ENCODE results near the gene PTH2R.
"Not testable (repeated sequence)": the region's sequence is repeated elsewhere in the genome, so short reads cannot be mapped to it uniquely, and the experiment has no call there.

PTH2R gene

GRCh38 chr2:208525165-208525564, 118.6 kb downstream of the PTH2R start:
- not testable (repeated sequence) for H3K9ac ChIP-seq (ENCODE audit: low read length); H2AFZ ChIP-seq (ENCODE audit: insufficient read depth, low read length, poor library complexity); H3K27me3 ChIP-seq (ENCODE audit: insufficient read depth, low read length); H3K9me3 ChIP-seq (ENCODE audit: insufficient read depth, low read depth, low read length); H4K8ac ChIP-seq (ENCODE audit: low read depth, low read length); H3K4ac ChIP-seq (ENCODE audit: low read depth, low read length); H3K18ac ChIP-seq (ENCODE audit: low read length); H2BK12ac ChIP-seq (ENCODE audit: low read length); DNase-seq; H3K14ac ChIP-seq (ENCODE audit: low read length); H3K4me1 ChIP-seq (ENCODE audit: control insufficient read depth in 1 of 2, insufficient read depth in 2 of 2, low read length in 2 of 2); H2BK5ac ChIP-seq (ENCODE audit: low read depth, low read length, poor library complexity); H3K27ac ChIP-seq (ENCODE audit: low read depth, low read length); H3K23ac ChIP-seq (ENCODE audit: low read length); H3K4me2 ChIP-seq (ENCODE audit: low read length); H3K36me3 ChIP-seq (ENCODE audit: control insufficient read depth in 1 of 2, insufficient read depth in 2 of 2, low read length in 2 of 2); H2AK5ac ChIP-seq (ENCODE audit: low read length); H4K91ac ChIP-seq (ENCODE audit: low read depth, low read length); H2BK120ac ChIP-seq (ENCODE audit: insufficient read depth, low read length, poor library complexity); H3K4me3 ChIP-seq (ENCODE audit: low read depth, low read length); H3K79me1 ChIP-seq (ENCODE audit: low read length); H3K79me2 ChIP-seq (ENCODE audit: control insufficient read depth, insufficient read depth, low read length, poor library complexity); H4K12ac ChIP-seq (ENCODE audit: low read depth, low read length)
- WGBS (ENCODE audit: extremely low coverage, insufficient coverage, insufficient read length), result no CpG with 5 or more reads among the region's 6 CpGs

GRCh38 chr2:208529796-208530195, 123.2 kb downstream of the PTH2R start:
- H3K23ac ChIP-seq (ENCODE audit: low read length), result no peak overlapping the region
- H3K4me1 ChIP-seq (ENCODE audit: control insufficient read depth in 1 of 2, insufficient read depth in 2 of 2, low read length in 2 of 2), result no peaks in the 10 kb centered on the region
- no peak for DNase-seq
- no peak overlapping the region for H4K91ac ChIP-seq (ENCODE audit: low read depth, low read length)
- no peak overlapping the region for H3K14ac ChIP-seq (ENCODE audit: low read length)
- no peak overlapping the region for H3K4me3 ChIP-seq (ENCODE audit: low read depth, low read length)
- H3K9me3 ChIP-seq (ENCODE audit: insufficient read depth, low read depth, low read length), result peaks cover 3% of the 10 kb centered on the region
- no peaks in the 10 kb centered on the region for H3K79me1 ChIP-seq (ENCODE audit: low read length)
- no peak overlapping the region for H3K18ac ChIP-seq (ENCODE audit: low read length)
- no peaks in the 10 kb centered on the region for H3K36me3 ChIP-seq (ENCODE audit: control insufficient read depth in 1 of 2, insufficient read depth in 2 of 2, low read length in 2 of 2)
- no peak overlapping the region for H2AK5ac ChIP-seq (ENCODE audit: low read length)
- H3K9ac ChIP-seq (ENCODE audit: low read length), result no peak overlapping the region
- H2AFZ ChIP-seq (ENCODE audit: insufficient read depth, low read length, poor library complexity), result no peak overlapping the region
- H3K4ac ChIP-seq (ENCODE audit: low read depth, low read length), result no peak overlapping the region
- WGBS (ENCODE audit: extremely low coverage, insufficient coverage, insufficient read length), result no CpG with 5 or more reads among the region's 5 CpGs
- no peak overlapping the region for H4K12ac ChIP-seq (ENCODE audit: low read depth, low read length)
- H3K79me2 ChIP-seq (ENCODE audit: control insufficient read depth, insufficient read depth, low read length, poor library complexity), result no peaks in the 10 kb centered on the region
- H2BK5ac ChIP-seq (ENCODE audit: low read depth, low read length, poor library complexity), result no peak overlapping the region
- no peak overlapping the region for H2BK120ac ChIP-seq (ENCODE audit: insufficient read depth, low read length, poor library complexity)
- H2BK12ac ChIP-seq (ENCODE audit: low read length), result no peak overlapping the region
- H4K8ac ChIP-seq (ENCODE audit: low read depth, low read length), result no peak overlapping the region
- no peaks in the 10 kb centered on the region for H3K27me3 ChIP-seq (ENCODE audit: insufficient read depth, low read length)
- H3K27ac ChIP-seq (ENCODE audit: low read depth, low read length), result no peak overlapping the region
- no peak overlapping the region for H3K4me2 ChIP-seq (ENCODE audit: low read length)

GRCh38 chr2:208531361-208531760, 124.8 kb downstream of the PTH2R start:
- Histone ChIP-seq H3K18ac (ENCODE audit: low read length) (no peak overlapping the region), H3K4me2 (ENCODE audit: low read length) (no peak overlapping the region), H3K23ac (ENCODE audit: low read length) (no peak overlapping the region), H2BK5ac (ENCODE audit: low read depth, low read length, poor library complexity) (no peak overlapping the region), H2AFZ (ENCODE audit: insufficient read depth, low read length, poor library complexity) (no peak overlapping the region), H2AK5ac (ENCODE audit: low read length) (no peak overlapping the region), H4K91ac (ENCODE audit: low read depth, low read length) (no peak overlapping the region), H2BK120ac (ENCODE audit: insufficient read depth, low read length, poor library complexity) (no peak overlapping the region), H3K9ac (ENCODE audit: low read length) (no peak overlapping the region), H3K4me1 (ENCODE audit: control insufficient read depth in 1 of 2, insufficient read depth in 2 of 2, low read length in 2 of 2) (no peaks in the 10 kb centered on the region), H4K12ac (ENCODE audit: low read depth, low read length) (no peak overlapping the region), H3K4me3 (ENCODE audit: low read depth, low read length) (no peak overlapping the region), H3K9me3 (ENCODE audit: insufficient read depth, low read depth, low read length) (peaks cover 6% of the 10 kb centered on the region), H3K36me3 (ENCODE audit: control insufficient read depth in 1 of 2, insufficient read depth in 2 of 2, low read length in 2 of 2) (no peaks in the 10 kb centered on the region), H3K4ac (ENCODE audit: low read depth, low read length) (no peak overlapping the region), H3K79me2 (ENCODE audit: control insufficient read depth, insufficient read depth, low read length, poor library complexity) (no peaks in the 10 kb centered on the region), H3K27ac (ENCODE audit: low read depth, low read length) (no peak overlapping the region), H3K79me1 (ENCODE audit: low read length) (no peaks in the 10 kb centered on the region), H3K27me3 (ENCODE audit: insufficient read depth, low read length) (no peaks in the 10 kb centered on the region), H4K8ac (ENCODE audit: low read depth, low read length) (no peak overlapping the region), H2BK12ac (ENCODE audit: low read length) (no peak overlapping the region), H3K14ac (ENCODE audit: low read length) (no peak overlapping the region)
- WGBS (ENCODE audit: extremely low coverage, insufficient coverage, insufficient read length), result no CpG with 5 or more reads among the region's 3 CpGs
- no peak for DNase-seq

GRCh38 chr2:208535578-208535977, 129.0 kb downstream of the PTH2R start:
- not testable (repeated sequence) for H3K27me3 ChIP-seq (ENCODE audit: insufficient read depth, low read length); H3K14ac ChIP-seq (ENCODE audit: low read length); H3K79me1 ChIP-seq (ENCODE audit: low read length); H3K4ac ChIP-seq (ENCODE audit: low read depth, low read length); H3K4me2 ChIP-seq (ENCODE audit: low read length); H2BK5ac ChIP-seq (ENCODE audit: low read depth, low read length, poor library complexity); H2AK5ac ChIP-seq (ENCODE audit: low read length); H3K18ac ChIP-seq (ENCODE audit: low read length); H3K23ac ChIP-seq (ENCODE audit: low read length); H3K36me3 ChIP-seq (ENCODE audit: control insufficient read depth in 1 of 2, insufficient read depth in 2 of 2, low read length in 2 of 2); H3K27ac ChIP-seq (ENCODE audit: low read depth, low read length); H3K79me2 ChIP-seq (ENCODE audit: control insufficient read depth, insufficient read depth, low read length, poor library complexity); H2AFZ ChIP-seq (ENCODE audit: insufficient read depth, low read length, poor library complexity); DNase-seq; H3K4me3 ChIP-seq (ENCODE audit: low read depth, low read length); H4K91ac ChIP-seq (ENCODE audit: low read depth, low read length); H2BK120ac ChIP-seq (ENCODE audit: insufficient read depth, low read length, poor library complexity); H4K8ac ChIP-seq (ENCODE audit: low read depth, low read length); H2BK12ac ChIP-seq (ENCODE audit: low read length); H3K9me3 ChIP-seq (ENCODE audit: insufficient read depth, low read depth, low read length); H3K4me1 ChIP-seq (ENCODE audit: control insufficient read depth in 1 of 2, insufficient read depth in 2 of 2, low read length in 2 of 2); H4K12ac ChIP-seq (ENCODE audit: low read depth, low read length); H3K9ac ChIP-seq (ENCODE audit: low read length)
- WGBS (ENCODE audit: extremely low coverage, insufficient coverage, insufficient read length), result no CpG with 5 or more reads among the region's 1 CpG
